DMS114 treated with DMSO at 0.1 percent for 48 hours (cell line): ENCODE data around the gene RIMS3.

ENCODE experiments used
- DNase-seq: peaks from one replicate; lab custom pipeline; 2025; ENCODE audit not compliant: unreplicated experiment; lab: John Stamatoyannopoulos, UW

Gene RIMS3

DNA sequence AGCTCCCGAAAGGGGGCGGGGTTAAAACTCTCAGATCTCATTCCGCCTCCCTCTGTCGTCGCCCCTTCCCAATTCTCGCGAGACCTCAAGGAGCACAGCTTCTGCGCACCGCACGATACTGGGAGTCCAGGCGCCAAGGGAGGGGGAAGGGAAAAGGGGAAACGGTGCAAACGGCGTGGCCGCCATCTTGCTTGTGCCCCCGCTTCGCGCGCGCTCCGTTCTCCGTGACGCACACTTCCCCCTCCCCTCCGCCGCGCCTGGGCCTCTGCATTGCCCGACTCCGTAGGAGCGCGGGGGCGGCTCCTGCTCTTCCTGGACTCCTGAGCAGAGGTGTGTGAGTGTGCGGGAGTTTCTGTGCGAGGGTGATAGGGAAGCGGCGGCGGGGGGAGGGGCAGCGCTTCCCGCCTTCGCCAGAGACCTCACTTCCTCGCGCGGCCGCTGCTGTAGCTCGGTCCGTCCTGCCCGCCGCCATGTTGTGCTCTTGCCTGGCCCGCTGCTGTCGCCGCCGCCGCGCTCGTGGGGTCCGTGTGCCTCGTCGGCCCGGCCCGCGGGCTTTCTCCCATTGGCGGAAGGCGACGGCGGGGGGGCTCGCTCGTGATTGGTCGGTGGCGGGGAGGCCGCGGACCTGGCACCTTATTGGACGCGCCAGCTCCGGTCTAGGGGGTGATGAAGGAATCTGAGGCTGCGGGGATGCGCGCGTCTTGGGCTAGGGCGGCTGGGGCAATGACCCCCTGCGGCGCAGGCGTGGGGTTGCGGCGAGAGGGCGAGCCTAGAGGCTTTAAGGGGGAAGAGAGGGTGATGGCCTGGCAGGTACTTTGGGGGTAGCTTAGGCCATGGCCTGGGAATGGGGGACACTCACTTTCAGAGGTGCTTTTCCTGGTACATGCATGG lies 26.3 kb upstream of the RIMS3 start, which contains the start of gene NFYC:
Gene NFYC (plus strand): TSS at position 167 of the 891 bp plus-strand sequence. CDS start 47,140 bp downstream, outside the sequence.
- peak; percentile 96 for DNase-seq

DNA sequence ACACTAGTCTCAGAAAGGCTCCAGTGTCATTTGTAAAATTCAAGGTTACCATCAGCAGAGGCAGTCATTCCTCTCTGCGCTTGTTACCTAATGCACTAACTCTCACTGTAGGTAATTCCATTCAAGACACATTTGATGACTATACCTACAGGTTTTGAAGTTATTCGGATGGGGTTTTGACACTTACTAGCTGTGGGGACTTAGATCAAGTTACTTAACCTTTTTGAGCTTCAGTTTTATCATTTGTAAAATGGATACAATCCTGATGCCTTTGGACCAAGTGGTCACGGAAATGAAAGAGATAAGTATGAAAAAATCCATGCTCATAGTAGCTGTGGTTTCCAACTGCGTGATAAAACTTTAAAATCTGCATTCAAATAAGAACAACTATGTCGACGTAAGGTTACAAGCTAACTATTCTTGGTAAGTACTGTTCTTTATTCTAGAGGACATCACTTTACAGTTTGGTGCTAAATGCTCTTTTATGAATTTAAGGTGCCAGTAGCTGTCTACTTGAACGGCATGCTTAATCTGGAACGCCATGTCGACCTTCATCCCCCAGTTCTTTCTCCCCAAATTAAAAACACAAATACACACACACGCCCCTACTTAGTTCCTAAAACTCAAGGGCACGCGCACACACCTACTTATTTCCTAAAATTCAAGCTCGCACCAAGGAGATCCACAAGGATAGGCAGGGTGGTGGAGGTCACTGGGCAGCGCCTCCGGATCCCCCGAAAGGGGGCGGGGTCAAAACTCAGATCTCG lies 25.5 kb upstream of the RIMS3 start:
- no peak for DNase-seq

DNA sequence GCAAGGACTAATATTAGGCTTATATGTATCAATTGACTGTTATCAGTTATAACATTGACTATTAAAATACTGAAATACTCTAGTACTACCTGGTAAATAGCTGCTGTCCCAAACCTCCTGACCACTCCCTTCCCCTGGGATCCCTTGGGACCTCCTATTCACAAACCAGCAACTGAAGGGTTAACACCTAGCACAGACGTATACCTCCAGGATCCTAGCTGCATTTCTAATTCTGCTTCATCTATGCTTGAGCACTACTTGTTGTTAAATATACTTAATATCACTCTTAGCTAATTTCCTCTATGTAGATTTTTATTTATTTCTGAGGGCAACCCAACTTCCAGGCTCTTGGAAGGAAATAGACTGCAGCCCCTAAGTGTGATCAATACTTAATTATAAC lies 24.3 kb upstream of the RIMS3 start:
- DNase-seq: no peak

DNA sequence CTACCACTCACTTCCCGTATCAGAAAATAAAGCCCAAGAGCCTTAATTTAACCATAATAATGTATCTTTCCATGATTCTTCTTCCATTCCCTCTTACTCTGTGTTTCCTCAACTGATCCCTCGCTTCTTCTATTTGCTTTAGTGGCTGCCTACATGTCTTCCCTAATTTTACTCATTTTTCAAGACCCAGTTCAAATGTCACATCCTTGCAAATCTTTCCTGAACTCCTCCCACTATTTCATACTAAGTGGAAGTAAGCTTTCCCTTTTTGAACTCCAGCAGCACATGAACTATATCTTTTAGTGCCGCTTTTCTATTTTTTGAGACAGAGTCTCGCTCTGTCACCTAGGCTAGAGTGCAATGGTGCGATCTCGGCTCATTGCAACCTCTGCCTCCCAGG lies 22.2 kb upstream of the RIMS3 start:
- DNase-seq: no peak

DNA sequence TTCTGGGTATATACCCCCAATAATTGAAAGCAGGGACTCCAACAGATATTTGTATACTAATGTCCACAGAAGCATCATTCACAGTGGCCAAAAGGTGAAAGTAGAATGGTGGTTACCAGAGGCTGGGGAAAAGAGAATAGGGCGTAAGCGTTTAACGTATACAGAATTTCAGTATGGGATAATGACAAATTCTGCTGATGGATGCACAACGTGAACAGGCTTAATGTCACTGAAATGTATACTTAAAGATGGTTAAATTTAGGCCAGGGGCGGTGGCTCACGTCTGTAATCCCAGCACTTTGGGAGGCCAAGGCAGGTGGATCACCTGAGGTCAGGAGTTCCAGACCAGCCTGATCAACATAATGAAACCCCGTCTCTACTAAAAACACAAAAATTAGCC lies 21.6 kb upstream of the RIMS3 start:
- DNase-seq: no peak

DNA sequence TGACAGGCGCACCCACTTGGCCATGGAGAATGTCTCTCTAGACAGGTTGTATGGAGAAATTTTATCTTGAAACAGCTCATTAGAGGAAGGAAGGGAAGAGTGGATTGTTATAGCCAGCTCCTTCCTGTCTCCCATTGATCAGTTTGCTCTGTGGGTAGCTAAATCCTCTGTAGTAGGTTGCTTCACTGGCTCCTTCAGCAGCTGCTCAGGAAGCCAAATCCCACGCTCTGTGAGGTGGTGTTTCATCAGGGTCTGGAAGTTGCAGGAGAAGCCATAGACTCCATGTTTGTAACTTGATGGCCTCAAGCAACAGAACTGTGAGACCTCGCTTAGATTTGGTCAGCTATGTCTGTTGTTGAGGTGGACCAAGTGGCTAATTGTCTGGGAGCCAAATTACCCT lies 19.2 kb upstream of the RIMS3 start:
- DNase-seq: no peak

DNA sequence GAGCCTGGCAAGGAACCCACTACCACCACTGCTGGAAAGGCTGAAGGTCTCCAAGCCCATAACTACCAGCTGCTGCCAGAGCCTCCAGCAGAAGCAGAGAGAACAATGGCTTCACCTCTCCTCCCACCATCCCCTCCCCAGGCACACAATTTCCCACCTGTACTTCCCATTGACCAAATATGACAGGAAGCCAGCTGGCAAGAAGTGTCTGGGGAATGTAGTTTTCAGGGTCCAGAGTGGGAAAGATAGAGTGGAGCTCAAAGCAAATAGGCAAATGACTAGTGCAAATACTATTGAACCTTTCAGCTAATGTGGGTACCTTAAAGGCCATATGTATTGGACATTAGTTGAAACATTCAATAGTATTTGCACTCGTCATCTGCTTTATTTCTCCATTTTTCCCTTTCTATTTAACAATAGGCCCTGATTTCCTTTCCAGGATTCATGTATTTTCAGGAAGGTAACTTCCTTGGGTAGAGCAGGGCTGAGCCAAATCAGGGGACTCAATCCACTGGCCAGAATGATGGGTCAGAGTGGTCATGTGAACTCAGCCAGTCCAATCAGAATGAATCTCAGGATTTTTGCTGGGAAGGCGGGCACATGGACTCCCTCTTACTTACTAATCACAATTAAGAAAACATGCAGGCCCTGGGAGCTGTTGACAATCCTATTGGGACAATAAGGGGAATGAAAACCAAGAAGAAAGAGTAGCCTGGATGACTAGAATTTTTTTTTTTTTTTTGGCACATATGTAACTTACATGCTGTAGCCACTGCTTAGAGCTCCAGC lies 13.9 kb upstream of the RIMS3 start:
- no peak for DNase-seq

DNA sequence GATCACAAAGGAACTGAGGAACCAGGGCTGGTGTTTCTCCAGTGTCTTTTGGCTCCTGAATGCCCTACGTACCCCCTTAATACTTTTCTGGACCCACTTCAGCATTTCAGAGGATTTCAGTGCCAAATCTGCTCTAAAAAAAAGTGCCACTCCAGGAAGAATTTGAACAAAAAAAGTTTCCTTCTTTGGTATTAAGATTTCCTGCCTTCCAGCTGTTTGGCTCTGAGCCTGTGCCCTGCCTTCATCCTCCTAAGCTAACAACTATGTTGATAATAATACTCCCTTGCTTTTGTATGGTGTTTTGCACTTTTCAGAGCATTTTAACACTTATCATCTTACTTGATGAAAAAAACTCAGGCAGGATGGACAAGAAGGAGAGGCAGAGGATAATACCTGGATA lies 11.0 kb upstream of the RIMS3 start:
- no peak for DNase-seq

DNA sequence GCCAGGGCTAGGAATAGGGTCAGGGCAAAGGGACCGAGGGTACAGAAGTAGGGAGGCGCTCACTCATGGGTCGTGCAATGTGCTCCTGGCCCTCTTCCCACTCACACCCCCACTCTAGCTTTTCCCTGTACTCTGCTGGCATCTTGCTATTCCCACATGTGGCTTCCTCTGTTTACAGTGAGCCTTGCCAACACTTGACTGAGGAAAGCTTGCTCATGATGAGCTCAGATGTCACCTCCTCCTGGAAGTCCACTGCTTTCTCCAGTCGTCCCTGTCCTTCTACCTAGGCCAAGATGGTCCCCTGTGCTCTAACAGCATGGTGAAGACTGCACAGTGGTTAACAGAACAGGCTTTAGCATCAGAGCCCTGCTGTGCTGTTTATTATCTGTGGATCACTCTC lies 8.0 kb upstream of the RIMS3 start:
- DNase-seq: no peak

DNA sequence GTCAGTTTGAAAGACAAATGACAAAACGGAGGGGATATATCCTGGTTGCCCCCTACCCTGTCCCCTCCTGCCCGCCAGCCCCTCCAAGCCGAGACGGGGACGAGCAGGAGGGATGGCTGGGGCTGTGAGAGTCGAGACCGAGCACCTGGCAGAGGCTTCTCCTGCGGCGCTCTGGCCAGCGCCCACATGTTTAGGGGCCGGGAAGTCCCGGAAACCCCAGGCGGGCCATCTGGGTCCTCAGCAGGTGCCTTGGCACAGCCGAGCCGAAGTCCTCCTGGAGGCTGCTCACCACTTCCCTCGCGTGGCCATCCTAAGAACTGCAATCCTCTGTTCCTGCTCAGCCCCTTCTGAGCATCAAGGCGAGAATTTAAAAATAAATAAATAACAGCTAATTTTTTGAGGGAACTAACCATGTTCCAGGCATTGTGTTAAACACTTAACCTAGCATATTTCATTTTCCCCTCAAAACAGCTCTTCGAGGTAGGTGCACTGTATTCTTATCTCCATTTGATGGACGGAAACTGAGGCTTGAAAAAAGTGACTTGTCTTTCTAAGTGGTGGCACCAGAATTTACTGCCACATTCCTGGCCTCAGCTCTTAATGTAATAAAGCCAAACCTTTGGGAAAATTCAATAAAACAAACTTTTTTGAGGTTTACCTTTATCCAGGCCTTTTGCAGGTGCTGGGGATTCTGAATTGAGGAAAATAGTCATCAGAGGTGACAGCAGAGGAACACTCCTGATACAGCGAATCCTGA lies 3.5 kb upstream of the RIMS3 start:
- DNase-seq: peak; percentile 73

DNA sequence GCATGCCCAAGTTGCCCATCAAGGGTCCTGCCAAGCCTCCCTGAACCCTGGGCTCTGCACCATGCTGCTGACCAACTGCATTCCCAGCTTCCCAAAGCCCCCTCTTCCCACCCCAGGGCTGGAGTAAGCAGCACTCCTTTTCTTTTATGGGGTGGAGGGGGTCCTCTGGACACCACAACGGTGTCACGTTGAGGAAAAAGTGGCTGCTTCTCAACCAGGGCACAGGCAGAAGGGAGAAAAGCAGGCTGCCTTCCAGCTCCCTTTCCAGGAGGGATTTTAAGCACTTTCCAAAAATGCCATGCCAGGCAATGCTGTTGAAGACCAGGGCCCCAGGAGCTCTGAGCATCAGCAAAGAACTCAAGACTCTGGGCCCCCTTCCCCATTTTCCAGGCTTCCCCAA lies 691 bp downstream of the RIMS3 start:
- no peak for DNase-seq

DNA sequence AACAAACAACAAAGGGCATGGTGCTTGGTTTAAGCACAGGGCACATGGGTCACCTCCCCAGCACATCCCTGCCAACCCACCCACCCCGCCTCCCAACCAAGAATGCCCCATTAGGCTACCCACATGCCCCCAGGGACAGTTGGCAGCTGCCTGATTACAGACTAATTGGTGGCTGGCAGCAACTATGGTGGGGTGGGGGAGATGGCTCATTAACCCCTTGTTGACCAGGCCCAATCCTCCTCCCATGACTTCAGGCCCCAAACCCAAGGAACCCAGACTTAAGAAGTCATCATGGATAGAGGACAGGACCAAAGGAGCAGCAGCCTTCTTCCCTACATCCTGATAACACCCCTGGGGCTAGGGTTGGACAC lies 1.3 kb downstream of the RIMS3 start:
- no peak for DNase-seq

DNA sequence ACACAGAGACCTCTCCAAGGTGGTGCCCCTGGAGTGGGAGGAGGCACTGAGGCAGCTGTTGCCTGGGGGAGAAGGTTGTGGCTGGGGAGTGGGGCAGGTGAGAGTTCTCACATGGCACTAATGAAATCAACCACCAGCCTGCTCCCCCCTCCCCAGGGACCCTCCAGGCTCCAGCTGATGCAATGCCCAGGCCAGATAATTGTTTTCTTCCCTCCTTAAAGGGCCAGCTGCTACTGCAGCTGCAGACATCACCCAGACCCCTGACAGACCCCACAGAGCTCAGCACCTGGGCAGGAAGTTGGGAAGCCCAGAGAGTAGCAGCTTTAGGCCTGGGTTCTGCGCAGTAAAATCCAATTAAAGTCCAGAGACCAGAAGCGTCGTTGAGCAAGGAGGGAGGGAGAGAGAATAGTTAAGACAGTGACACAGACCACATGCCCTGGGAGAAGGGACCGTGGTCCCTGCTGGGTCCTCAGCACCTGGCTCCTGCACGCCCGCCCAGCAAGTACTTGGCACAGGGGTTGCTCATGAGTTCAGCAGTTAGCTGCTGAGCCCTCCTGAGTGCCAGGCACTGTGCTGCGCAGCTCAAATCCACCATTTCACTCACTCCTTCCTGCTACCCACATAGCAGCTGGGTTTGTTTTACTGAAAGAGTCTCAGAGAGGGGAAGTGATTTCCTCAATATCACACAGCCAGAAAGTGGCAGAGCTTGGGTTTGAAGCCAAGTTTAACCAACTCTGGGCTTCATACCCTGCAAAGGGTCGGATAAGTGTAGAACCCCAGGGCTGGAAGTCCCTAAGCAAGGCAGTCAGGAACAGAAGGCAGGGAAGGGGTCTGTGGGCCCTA lies 1.9 kb downstream of the RIMS3 start:
- no peak for DNase-seq

DNA sequence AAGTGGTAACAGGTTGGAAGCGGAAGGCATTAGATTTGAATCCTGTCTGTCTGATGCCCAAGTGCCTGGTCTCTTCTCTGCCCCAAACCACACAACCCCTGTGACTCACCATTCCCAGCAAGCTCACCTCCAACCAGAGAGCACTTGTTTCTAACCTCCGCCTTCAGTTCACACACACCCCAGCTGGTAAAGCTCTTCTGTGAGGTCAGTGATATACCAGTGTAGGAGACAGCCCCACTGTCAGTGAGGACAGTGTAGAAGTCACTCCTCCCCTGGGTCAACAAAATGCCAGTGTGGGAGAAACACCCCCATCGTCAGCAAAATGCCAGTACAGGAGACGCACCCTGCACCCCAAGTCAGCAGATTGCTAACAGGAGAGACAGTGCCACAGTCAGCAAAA lies 2.6 kb downstream of the RIMS3 start:
- DNase-seq: no peak

DNA sequence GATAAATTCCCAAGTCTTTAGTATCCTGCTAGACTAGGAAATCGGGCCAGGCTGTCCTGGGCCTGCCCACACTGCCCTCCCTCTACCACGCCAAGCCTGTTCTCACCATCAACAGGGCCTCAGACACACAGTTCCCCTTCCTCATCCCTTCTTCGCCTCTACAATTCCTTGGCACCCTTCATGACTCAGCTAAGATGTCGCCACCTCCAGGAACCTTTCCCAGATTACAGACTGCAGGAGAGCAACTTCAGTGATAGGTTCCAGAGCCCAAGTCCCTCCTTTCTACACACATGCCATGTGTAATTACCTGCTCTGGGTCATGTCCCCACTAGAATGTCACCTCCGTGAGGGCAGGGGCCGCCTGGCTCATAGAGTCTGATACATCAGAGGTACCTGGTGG lies 3.3 kb downstream of the RIMS3 start:
- no peak for DNase-seq

DNA sequence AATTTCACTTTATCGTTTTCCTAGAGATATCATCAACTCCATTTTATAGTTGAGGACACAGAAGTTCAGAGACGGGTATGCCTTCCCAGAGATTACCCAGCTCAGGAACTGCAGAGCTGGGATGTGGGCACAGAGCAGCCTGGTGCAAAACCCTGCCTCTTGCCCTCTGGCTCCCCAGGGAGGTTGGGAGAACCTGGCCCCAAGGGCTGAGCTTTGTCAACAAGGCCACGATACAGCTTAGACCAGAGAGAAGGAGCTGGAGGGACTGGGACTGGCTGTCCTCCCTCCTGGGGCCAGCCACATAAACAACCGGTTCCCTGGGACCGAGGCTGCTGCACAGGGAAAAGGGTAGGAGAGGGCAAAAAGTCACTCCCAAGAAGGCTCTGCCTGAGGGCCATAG lies 3.8 kb downstream of the RIMS3 start:
- DNase-seq: no peak

DNA sequence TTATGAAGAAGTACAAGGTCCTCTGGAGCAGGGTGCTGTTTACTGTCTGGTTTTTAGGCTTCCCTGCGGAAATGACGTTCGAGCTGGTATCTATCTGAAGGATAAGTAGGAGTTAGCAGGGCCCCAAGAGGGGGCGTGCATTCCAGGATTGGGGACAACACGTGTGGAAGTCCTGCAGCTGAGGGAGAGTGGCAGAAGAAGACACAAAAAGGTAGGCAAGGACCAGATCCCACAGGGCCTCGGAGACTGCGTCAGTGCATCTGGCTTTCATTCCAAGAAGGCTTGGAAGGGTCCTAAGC lies 5.9 kb downstream of the RIMS3 start:
- DNase-seq: no peak

DNA sequence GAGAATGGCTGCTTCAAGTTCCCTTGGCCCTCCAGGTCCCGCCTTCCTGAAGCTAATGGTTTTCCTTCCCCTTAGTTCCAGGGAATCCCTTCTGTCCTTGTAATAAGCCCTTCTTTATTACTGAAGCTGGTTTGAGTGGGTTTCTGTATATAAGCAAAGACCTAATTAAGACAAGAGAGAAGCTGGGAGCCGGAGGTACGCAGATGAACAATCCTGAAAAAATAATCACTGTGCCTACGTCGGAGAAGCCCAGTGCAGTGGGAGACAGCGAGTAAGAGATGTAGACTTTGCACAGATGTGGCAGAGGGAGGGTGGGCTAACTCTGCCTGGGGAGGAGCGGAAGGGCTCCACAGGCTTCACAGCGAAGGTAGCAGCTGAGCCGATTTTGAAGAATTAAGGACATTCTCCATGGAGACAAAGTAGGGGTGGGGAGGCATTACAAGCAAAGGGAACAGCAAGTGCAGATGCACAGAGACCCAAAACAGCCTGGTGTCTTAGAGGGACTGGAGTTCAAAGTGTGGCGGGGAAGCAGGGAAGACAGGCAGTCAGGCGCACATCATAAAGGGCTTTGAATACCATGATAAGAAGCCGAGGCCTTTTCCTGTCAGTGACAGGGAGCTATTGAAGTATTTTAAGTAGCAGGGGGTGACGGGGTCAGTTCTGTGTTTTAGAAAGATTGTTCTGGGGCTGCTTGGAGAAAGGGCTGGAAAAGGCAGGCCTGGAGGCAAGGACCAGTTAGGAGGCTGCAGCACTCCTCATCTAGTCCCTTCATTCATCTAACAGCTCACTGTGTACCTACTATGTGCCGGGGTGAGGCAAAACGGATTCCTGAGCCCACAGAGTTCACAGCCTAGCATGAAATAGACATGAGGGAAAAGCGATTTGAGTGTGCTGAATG lies 6.5 kb downstream of the RIMS3 start:
- DNase-seq: no peak

DNA sequence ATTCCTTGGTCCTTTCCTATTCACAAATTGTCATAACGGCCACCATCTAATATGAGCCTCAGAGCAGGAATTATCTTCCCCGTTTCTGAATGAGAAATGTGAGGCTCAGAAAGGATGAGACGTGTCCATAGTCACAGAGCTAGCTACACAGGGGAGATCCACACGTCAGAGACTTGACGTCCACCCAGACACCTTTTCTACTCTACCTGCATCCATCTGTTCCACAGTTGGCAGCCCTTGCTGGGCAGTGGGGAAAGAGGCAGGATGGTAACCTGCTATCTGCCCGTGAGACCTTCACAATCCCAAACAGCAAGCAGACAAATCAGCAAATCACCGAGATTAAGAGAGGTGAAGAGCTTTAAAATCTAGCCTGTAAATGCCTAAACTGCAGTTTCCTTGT lies 8.4 kb downstream of the RIMS3 start:
- no peak for DNase-seq
